Muscle of leg (tissue), 11 donors: ENCODE results near the gene TMEM242. TPM values are rescaled to one million over a fixed set of nuclear protein-coding genes. Genes with fewer than 3 reads are reported as not detected.

Source experiments
- DNase-seq: peaks from one replicate; pipeline ENCODE4 v3.0.0; 2013
- H3K27ac ChIP-seq: one replicate; pipeline ENCODE4 v1.5.1; 2013; ENCODE audit warnings: mild to moderate bottlenecking, low read length, control low read depth
- H3K27me3 ChIP-seq: one replicate; pipeline ENCODE4 v1.6.1; 2013; ENCODE audit warnings: low read length; ENCODE audit not compliant: control insufficient read depth, insufficient read depth
- H3K36me3 ChIP-seq: one replicate; pipeline ENCODE4 v1.6.1; 2013; ENCODE audit warnings: low read length; ENCODE audit not compliant: control insufficient read depth, insufficient read depth
- H3K4me1 ChIP-seq: one replicate; pipeline ENCODE4 v1.6.1; 2013; ENCODE audit warnings: low read length; ENCODE audit not compliant: control insufficient read depth, insufficient read depth
- H3K4me3 ChIP-seq: one replicate; pipeline ENCODE4 v1.5.1; 2013; ENCODE audit warnings: low read length, control low read depth
- H3K9me3 ChIP-seq: replicated peaks from 2 replicates; pipeline ENCODE4 v1.6.1; 2013; ENCODE audit warnings: low read depth, low read length; ENCODE audit not compliant: control insufficient read depth
- WGBS: methylation state at CpG from one replicate; pipeline ENCODE4 v1.1.5; 2013; ENCODE audit warnings: missing lambda C conversion rate; ENCODE audit not compliant: insufficient coverage; 5-methylcytosine and 5-hydroxymethylcytosine counted together
- polyA plus RNA-seq, 8 donors: library from polyadenylated mRNA; unstranded; fragments of 120-200 nt; gene quantifications; one replicate each; pipeline versions ENCODE4 v1.2.1 to v1.2.3, GENCODE V29; 2013; ENCODE audit warnings: inconsistent platforms in 1 of 8, low replicate concordance in 1 of 8; ENCODE audit not compliant: insufficient read length in 8 of 8, insufficient read depth in 1 of 8
- total RNA-seq: library from RNA; stranded (reverse); fragments of 120-200 nt; gene quantifications from one replicate; pipeline ENCODE4 v1.2.4, GENCODE V29; 2013

Gene TMEM242
- total and polyA plus RNA-seq, 9 donors, result 7.7 to 10.9 (median 9.8) TPM

DNA sequence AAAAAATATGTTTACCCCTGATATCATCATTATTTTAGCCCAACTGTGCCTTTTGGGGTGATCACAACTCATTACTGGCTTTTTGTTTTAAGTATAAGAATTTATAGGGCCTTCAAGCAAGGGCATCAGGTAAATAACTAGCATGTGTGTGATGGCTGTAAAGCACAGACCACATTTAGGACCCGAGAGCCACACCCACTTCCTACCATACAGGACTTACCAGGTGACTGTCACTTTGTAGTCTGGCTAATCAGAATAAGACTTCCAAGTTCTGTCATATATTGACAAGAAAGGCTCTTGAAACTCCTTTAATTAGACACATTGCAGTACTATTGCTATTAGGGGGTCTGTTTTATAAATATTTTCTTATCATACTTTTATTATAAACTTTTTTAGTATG lies 31.1 kb downstream of the TMEM242 start:
- Histone ChIP-seq H3K4me3 (no peak overlapping the region), H3K9me3 (no peaks in the 10 kb centered on the region), H3K27me3 (no peaks in the 10 kb centered on the region), H3K36me3 (peaks cover 14% of the 10 kb centered on the region), H3K4me1 (no peaks in the 10 kb centered on the region), H3K27ac (no peak overlapping the region)
- DNase-seq, result no peak
- no CpG with 5 or more reads among the region's 1 CpG for WGBS

GRCh38 chr6:157291356-157291755 lies 32.0 kb downstream of the TMEM242 start:
- Histone ChIP-seq H3K27me3 (no peaks in the 10 kb centered on the region), H3K36me3 (peaks cover 14% of the 10 kb centered on the region), H3K4me3 (no peak overlapping the region), H3K9me3 (no peaks in the 10 kb centered on the region), H3K27ac (no peak overlapping the region), H3K4me1 (no peaks in the 10 kb centered on the region)
- DNase-seq, result no peak
- 80% methylated on average over 1 of the region's 4 CpGs for WGBS

- 59% methylated on average over 4 of the region's 4 CpGs for WGBS
- no peaks in the 10 kb centered on the region for H3K4me1 ChIP-seq
- no peaks in the 10 kb centered on the region for H3K9me3 ChIP-seq
- no peaks in the 10 kb centered on the region for H3K27me3 ChIP-seq
- no peak overlapping the region for H3K27ac ChIP-seq
- H3K4me3 ChIP-seq, result no peak overlapping the region
- peaks cover 14% of the 10 kb centered on the region for H3K36me3 ChIP-seq
- no peak for DNase-seq
Observed at GRCh38 chr6:157290797-157291196, 32.5 kb downstream of the TMEM242 start.

- Histone ChIP-seq H3K27me3 (no peaks in the 10 kb centered on the region), H3K36me3 (peaks cover 14% of the 10 kb centered on the region), H3K9me3 (no peaks in the 10 kb centered on the region), H3K4me3 (no peak overlapping the region), H3K4me1 (no peaks in the 10 kb centered on the region), H3K27ac (no peak overlapping the region)
- DNase-seq, result no peak
- 96% methylated on average over 7 of the region's 11 CpGs for WGBS
Observed at GRCh38 chr6:157289764-157290163, 33.6 kb downstream of the TMEM242 start.

DNA sequence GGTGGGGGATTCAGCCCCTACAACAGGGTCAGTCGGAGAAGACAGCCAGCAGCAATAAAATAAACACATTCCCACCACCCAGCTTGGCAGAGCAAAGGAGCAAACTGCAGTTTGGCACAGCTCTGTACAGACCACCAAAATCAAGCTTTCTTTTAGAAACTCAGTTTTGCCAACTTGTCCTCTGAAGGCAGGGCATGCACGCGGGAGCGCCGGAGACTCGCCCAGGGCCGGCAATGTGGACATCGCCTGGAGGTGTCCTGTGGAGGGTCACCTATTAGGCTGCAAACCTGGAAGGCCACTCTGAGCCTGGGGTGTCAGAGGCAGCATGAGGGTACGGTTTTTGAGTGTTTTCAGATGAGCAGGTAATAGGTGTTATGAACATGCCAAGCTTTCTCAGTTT lies 34.7 kb downstream of the TMEM242 start:
- Histone ChIP-seq H3K9me3 (no peaks in the 10 kb centered on the region), H3K4me3 (no peak overlapping the region), H3K27me3 (peaks cover 7% of the 10 kb centered on the region), H3K36me3 (peaks cover 14% of the 10 kb centered on the region), H3K27ac (no peak overlapping the region), H3K4me1 (no peaks in the 10 kb centered on the region)
- 94% methylated on average over 6 of the region's 9 CpGs for WGBS
- DNase-seq, result no peak

DNA sequence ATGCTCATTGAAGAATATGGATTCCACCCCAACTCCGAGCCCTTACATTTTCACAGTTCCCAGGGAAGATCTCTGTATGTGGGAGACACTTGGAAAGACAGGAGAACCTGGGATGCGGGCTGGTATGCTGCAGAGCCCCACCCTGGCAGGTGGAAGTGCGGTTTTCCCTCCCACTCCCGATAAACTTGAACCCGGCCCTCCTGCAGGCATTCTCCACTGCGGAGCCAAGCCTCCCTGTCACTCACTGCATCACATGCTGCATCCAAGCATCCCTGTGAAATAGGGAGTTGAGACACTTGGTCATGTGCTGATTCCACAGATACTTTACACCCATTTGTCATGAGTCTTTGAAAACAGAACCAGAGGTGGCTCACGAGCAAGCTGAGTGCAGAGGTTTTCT lies 35.4 kb downstream of the TMEM242 start:
- no CpG with 5 or more reads among the region's 7 CpGs for WGBS
- no peak for DNase-seq
- no peaks in the 10 kb centered on the region for H3K9me3 ChIP-seq
- peaks cover 14% of the 10 kb centered on the region for H3K36me3 ChIP-seq
- H3K4me3 ChIP-seq, result no peak overlapping the region
- no peaks in the 10 kb centered on the region for H3K4me1 ChIP-seq
- no peak overlapping the region for H3K27ac ChIP-seq
- H3K27me3 ChIP-seq, result peaks cover 12% of the 10 kb centered on the region

- no peak for DNase-seq
- peaks cover 16% of the 10 kb centered on the region for H3K27me3 ChIP-seq
- peaks cover 12% of the 10 kb centered on the region for H3K36me3 ChIP-seq
Observed at GRCh38 chr6:157287247-157287850, 36.0 kb downstream of the TMEM242 start.

GRCh38 chr6:157285422-157285779 lies 37.9 kb downstream of the TMEM242 start:
- WGBS, result 81% methylated on average over 5 of the region's 5 CpGs
- no peak for DNase-seq
- H3K9me3 ChIP-seq, result no peaks in the 10 kb centered on the region
- H3K27me3 ChIP-seq, result peaks cover 25% of the 10 kb centered on the region
- H3K4me3 ChIP-seq, result no peak overlapping the region
- H3K27ac ChIP-seq, result no peak overlapping the region
- H3K4me1 ChIP-seq, result no peaks in the 10 kb centered on the region
- H3K36me3 ChIP-seq, result peaks cover 6% of the 10 kb centered on the region

More at GRCh38 chr6:157287247-157287850, 36.0 kb downstream of the TMEM242 start:
- WGBS, result 96% methylated on average over 4 of the region's 10 CpGs
- Histone ChIP-seq H3K9me3 (no peaks in the 10 kb centered on the region), H3K4me1 (no peaks in the 10 kb centered on the region), H3K27ac (no peak overlapping the region), H3K4me3 (no peak overlapping the region)

DNA sequence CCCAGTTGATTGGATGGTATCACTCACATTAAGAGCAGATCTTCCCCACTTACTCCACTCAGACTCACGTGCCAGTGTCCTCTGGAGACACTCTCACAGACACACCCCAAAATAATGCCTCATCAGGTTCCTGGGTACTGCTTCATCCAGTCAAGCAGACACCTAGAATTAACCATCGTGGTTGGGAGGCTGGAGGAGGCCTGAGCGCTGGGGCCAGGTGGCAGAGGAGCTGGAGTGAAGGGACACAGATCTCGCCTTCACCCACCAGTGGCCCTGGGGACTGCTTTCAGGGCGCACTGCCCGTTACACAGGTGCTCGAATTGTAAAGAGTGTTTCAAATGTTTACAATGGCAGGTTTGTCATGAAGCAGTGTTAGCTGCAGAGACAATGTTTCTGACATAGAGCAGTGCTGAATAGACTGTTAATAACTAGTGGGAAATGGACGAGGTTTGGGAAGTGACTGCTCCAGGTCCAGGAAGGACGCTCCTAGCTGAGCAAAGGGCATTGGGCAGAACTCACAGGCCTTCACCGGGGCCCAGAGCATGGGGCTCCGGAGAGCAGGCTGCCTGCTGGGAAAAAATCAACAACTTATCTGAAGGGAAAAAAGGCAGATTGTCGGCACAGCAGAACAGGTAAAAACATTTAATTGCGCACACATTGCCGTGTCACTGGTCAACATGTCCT lies 38.4 kb downstream of the TMEM242 start:
- no peak overlapping the region for H3K27ac ChIP-seq
- no peaks in the 10 kb centered on the region for H3K4me1 ChIP-seq
- peaks cover 6% of the 10 kb centered on the region for H3K36me3 ChIP-seq
- H3K4me3 ChIP-seq, result no peak overlapping the region
- H3K27me3 ChIP-seq, result peaks cover 28% of the 10 kb centered on the region
- WGBS, result 89% methylated on average over 13 of the region's 14 CpGs
- no peak for DNase-seq
- H3K9me3 ChIP-seq, result no peaks in the 10 kb centered on the region

DNA sequence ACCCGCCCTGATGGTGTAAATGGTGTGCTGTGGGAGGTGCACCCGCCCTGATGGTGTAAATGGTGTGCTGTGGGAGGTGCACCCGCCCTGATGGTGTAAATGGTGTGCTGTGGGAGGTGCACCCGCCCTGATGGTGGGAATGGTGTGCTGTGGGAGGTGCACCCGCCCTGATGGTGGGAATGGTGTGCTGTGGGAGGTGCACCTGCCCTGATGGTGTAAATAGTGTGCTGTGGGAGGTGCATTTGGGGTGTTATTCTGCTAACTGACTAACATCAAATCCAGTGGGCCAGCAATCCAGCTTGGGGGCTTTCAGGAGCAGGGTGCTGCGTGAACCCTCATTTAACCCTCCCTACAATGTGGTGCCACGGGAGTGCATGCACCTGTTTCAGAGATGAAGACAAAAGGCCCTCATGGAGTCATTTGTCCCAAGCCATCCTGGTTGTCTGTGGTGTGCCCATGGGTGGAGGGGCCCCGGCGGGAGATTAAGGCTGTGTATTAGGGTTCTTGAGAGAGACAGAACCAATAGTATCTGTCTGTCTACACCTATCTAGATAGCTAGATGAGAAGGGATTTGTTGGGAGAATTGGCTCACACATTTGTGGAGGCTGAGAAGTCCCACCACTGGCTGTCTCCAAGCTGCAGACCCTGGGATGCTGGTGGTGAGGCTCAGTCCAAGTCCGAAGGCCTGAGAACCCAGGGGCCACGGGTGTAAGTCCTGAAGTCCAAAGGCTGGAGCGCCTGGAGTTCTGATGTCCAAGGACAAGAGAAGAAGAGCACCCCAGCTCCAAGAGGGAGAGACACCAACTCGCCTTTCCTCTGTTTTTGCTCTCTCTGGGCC lies 39.2 kb downstream of the TMEM242 start:
- WGBS, result 89% methylated on average over 6 of the region's 13 CpGs
- Histone ChIP-seq H3K36me3 (peaks cover 6% of the 10 kb centered on the region), H3K4me3 (no peak overlapping the region), H3K9me3 (no peaks in the 10 kb centered on the region), H3K27ac (no peak overlapping the region), H3K27me3 (peaks cover 28% of the 10 kb centered on the region), H3K4me1 (no peaks in the 10 kb centered on the region)
- no peak for DNase-seq
